IPS DF 6.9 (cell line): ENCODE results near the gene CEP128.

Source experiments
- DNase-seq: peaks from one replicate; pipeline ENCODE4 v3.0.0-alpha.2; 2013; ENCODE audit warnings: low read depth, low spot score
- H3K27ac ChIP-seq: one replicate; pipeline ENCODE4 v1.5.1; 2013; ENCODE audit warnings: low read length, control low read depth
- H3K27me3 ChIP-seq: 2 replicates; pipeline ENCODE4 v1.6.1; 2013; ENCODE audit warnings: mild to moderate bottlenecking, low read length; ENCODE audit not compliant: control insufficient read depth, insufficient read depth
- H3K36me3 ChIP-seq: 2 replicates; pipeline ENCODE4 v1.6.1; 2013; ENCODE audit warnings: low read length; ENCODE audit not compliant: control insufficient read depth, insufficient read depth
- H3K4me1 ChIP-seq: 2 replicates; pipeline ENCODE4 v1.6.1; 2013; ENCODE audit warnings: low read length; ENCODE audit not compliant: control insufficient read depth, insufficient read depth
- H3K4me3 ChIP-seq: 2 replicates; pipeline ENCODE4 v1.5.1; 2013; ENCODE audit warnings: mild to moderate bottlenecking, low read length
- H3K9me3 ChIP-seq: 2 replicates; pipeline ENCODE4 v1.6.1; 2013; ENCODE audit warnings: low read length, inconsistent platforms; ENCODE audit not compliant: control insufficient read depth, insufficient read depth
- WGBS: extraction: QIAGEN DNeasy Blood & Tissue Kit; methylation state at CpG from one replicate; pipeline ENCODE4 v1.1.7; 2013; ENCODE audit warnings: mixed read lengths, missing lambda C conversion rate; ENCODE audit not compliant: insufficient read length, insufficient coverage; 5-methylcytosine and 5-hydroxymethylcytosine counted together

Gene CEP128

GRCh38 chr14:80653956-80654355, 287.6 kb downstream of the CEP128 start:
- DNase-seq, result no peak
- Histone ChIP-seq H3K27me3 (no peaks in the 10 kb centered on the region), H3K9me3 (no peaks in the 10 kb centered on the region), H3K36me3 (no peaks in the 10 kb centered on the region), H3K27ac (no peak overlapping the region), H3K4me1 (no peaks in the 10 kb centered on the region), H3K4me3 (no peak overlapping the region)
- WGBS, result no CpG with 5 or more reads among the region's 3 CpGs

- WGBS, result no CpG with 5 or more reads among the region's 5 CpGs
- H3K4me1 ChIP-seq, result no peaks in the 10 kb centered on the region
- H3K9me3 ChIP-seq, result no peaks in the 10 kb centered on the region
- no peaks in the 10 kb centered on the region for H3K27me3 ChIP-seq
- H3K36me3 ChIP-seq, result no peaks in the 10 kb centered on the region
- H3K4me3 ChIP-seq, result no peak overlapping the region
- no peak for DNase-seq
- no peak overlapping the region for H3K27ac ChIP-seq
These were observed 295.7 kb downstream of the CEP128 start for GRCh38 chr14:80645667-80646413.

- DNase-seq, result no peak
- Histone ChIP-seq H3K4me3 (no peak overlapping the region), H3K27ac (no peak overlapping the region), H3K9me3 (no peaks in the 10 kb centered on the region), H3K27me3 (no peaks in the 10 kb centered on the region), H3K36me3 (no peaks in the 10 kb centered on the region), H3K4me1 (no peaks in the 10 kb centered on the region)
- WGBS, result no CpG with 5 or more reads among the region's 2 CpGs
These were observed 296.7 kb downstream of the CEP128 start for GRCh38 chr14:80644826-80645225.

GRCh38 chr14:80638620-80639515, 302.7 kb downstream of the CEP128 start:
- no peaks in the 10 kb centered on the region for H3K4me1 ChIP-seq
- DNase-seq, result no peak
- no peaks in the 10 kb centered on the region for H3K36me3 ChIP-seq
- no peak overlapping the region for H3K27ac ChIP-seq
- H3K9me3 ChIP-seq, result no peaks in the 10 kb centered on the region
- no peaks in the 10 kb centered on the region; the same call in 1 of the 2 replicates for H3K27me3 ChIP-seq
- no peak overlapping the region for H3K4me3 ChIP-seq
- no CpG with 5 or more reads among the region's 6 CpGs for WGBS

- DNase-seq, result no peak
- WGBS, result no CpG with 5 or more reads among the region's 10 CpGs
- H3K27ac ChIP-seq, result no peak overlapping the region
- H3K9me3 ChIP-seq, result no peaks in the 10 kb centered on the region
- no peak overlapping the region for H3K4me3 ChIP-seq
- H3K27me3 ChIP-seq, result no peaks in the 10 kb centered on the region; the same call in 1 of the 2 replicates
- H3K36me3 ChIP-seq, result no peaks in the 10 kb centered on the region
- H3K4me1 ChIP-seq, result no peaks in the 10 kb centered on the region
These were observed 303.6 kb downstream of the CEP128 start for GRCh38 chr14:80637756-80638619.

- Histone ChIP-seq H3K27ac (no peak overlapping the region), H3K27me3 (no peaks in the 10 kb centered on the region; the same call in 1 of the 2 replicates), H3K4me1 (no peaks in the 10 kb centered on the region), H3K9me3 (no peaks in the 10 kb centered on the region), H3K36me3 (no peaks in the 10 kb centered on the region), H3K4me3 (no peak overlapping the region)
- peak; percentile 7 for DNase-seq
- no CpG with 5 or more reads among the region's 1 CpG for WGBS
These were observed 305.5 kb downstream of the CEP128 start for GRCh38 chr14:80636071-80636470.

- no peaks in the 10 kb centered on the region; the same call in 1 of the 2 replicates for H3K27me3 ChIP-seq
- WGBS, result no CpG with 5 or more reads among the region's 3 CpGs
- DNase-seq, result no peak
- no peaks in the 10 kb centered on the region for H3K36me3 ChIP-seq
- no peak overlapping the region for H3K27ac ChIP-seq
- no peaks in the 10 kb centered on the region for H3K9me3 ChIP-seq
- H3K4me3 ChIP-seq, result no peak overlapping the region
- H3K4me1 ChIP-seq, result no peaks in the 10 kb centered on the region
These were observed 307.3 kb downstream of the CEP128 start for GRCh38 chr14:80634106-80634758.

- Histone ChIP-seq H3K36me3 (no peaks in the 10 kb centered on the region), H3K27me3 (no peaks in the 10 kb centered on the region), H3K27ac (no peak overlapping the region), H3K9me3 (no peaks in the 10 kb centered on the region), H3K4me3 (no peak overlapping the region), H3K4me1 (no peaks in the 10 kb centered on the region)
- no peak for DNase-seq
These were observed 311.9 kb downstream of the CEP128 start for GRCh38 chr14:80629606-80630005.

- Histone ChIP-seq H3K9me3 (no peaks in the 10 kb centered on the region), H3K36me3 (no peaks in the 10 kb centered on the region), H3K27me3 (no peaks in the 10 kb centered on the region), H3K4me3 (no peak overlapping the region), H3K27ac (no peak overlapping the region), H3K4me1 (no peaks in the 10 kb centered on the region)
- no peak for DNase-seq
- no CpG with 5 or more reads among the region's 6 CpGs for WGBS
These were observed 313.0 kb downstream of the CEP128 start for GRCh38 chr14:80628547-80628946.

GRCh38 chr14:80627745-80628144, 313.8 kb downstream of the CEP128 start:
- WGBS, result no CpG with 5 or more reads among the region's 2 CpGs
- Histone ChIP-seq H3K36me3 (no peaks in the 10 kb centered on the region), H3K4me3 (no peak overlapping the region), H3K9me3 (no peaks in the 10 kb centered on the region), H3K4me1 (no peaks in the 10 kb centered on the region), H3K27ac (no peak overlapping the region), H3K27me3 (no peaks in the 10 kb centered on the region)
- no peak for DNase-seq
